GM19468 (cell line): ENCODE measurements around the gene LYRM1.
"Not testable (repeated sequence)": the region's sequence is repeated elsewhere in the genome, so short reads cannot be mapped to it uniquely, and the experiment has no call there.

ENCODE experiments used
- ATAC-seq: cut with Tn5 transposase; IDR thresholded peaks from one replicate; pipeline ENCODE4 v1.9.1; 2021; ENCODE audit warnings: mild to moderate bottlenecking, moderate library complexity, moderate number of reproducible peaks; ENCODE audit not compliant: unreplicated experiment; ENCODE audit errors: extremely low read depth

Gene LYRM1, protein sequence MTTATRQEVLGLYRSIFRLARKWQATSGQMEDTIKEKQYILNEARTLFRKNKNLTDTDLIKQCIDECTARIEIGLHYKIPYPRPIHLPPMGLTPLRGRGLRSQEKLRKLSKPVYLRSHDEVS

GRCh38 chr16:20900299-20901067, at the start of gene LYRM1, which contains the start of gene DCUN1D3:
Gene LYRM1 (plus strand): TSS chr16:20900771. CDS start chr16:20915556, 14,785 bp downstream.
Gene DCUN1D3 (minus strand): TSS chr16:20900358. CDS start chr16:20862538, 37,820 bp downstream.
- ATAC-seq, result peak; percentile 36

DNA sequence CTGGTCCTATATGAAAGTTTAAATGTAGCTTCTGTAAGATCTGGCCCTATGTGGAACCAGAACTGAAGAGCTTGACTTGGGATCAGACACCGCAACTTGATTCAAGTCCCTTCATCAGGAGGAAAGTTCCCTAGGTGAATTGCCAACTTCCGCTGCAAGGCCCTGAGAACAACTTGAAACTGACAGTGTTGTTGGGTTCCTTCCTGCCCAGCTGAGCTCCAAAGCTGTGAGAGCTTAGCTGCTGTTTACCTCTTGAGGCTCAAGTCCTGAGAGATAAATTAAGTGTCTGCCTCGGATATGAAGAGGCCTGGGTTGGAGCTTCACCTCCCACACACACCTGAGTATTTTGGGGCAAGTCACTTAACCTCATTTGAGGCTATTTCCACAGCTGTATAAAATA, 49.6 kb upstream of the LYRM1 start:
- ATAC-seq, result no peak

DNA sequence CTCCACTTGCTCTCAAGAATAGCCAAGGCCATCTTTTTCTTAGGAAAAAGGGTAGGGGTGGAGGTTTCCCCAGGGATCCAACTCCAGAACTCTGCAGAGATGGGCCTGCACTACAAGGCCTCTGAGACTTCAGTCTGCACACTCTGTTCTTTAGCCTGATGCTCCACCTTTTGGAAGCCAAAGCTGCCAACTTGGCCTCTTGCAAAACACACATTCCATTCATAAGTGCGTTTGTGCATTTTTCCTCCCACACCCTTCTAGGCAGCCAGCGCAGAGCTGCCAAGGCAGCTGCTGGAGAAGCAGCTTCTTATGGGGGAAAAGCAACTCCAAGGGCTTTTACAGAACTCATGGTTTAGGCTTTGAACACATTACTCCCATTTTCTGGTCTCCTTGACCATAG, 49.0 kb upstream of the LYRM1 start:
- no peak for ATAC-seq

GRCh38 chr16:20853143-20853542, 47.4 kb upstream of the LYRM1 start:
- ATAC-seq, result no peak

DNA sequence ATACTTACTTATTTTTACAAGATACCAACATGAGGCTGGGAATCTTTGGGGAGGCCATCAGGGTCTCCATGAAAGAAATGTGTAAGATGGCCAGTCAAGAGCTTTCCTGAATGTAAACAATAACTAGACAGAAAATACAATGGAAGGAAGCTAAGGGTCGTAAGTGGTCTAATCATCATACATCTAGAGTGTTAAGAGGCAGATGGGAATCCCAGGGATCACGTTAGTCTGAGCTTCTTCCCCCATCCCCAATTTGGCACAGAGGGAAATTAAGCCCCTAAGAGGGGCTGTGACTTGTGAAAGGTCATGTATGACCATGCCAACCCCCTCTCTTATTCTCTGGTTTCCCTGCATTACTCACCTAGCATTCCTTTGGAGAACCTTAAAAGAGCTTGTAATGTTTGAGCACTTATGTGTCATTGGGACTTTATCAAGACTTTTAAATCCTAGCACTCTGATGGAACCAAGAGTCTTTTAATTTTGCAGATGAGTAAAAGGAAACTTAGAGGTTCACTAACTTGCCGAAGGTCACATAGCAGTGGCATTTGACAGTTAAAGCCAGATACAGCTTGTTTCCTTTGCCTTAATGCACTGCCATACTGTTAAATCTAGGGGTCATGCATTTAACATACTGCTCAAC, 46.5 kb upstream of the LYRM1 start:
- ATAC-seq, result no peak

- ATAC-seq, result no peak
Observed at GRCh38 chr16:20854963-20855362, 45.6 kb upstream of the LYRM1 start.

GRCh38 chr16:20857281-20857680, 43.3 kb upstream of the LYRM1 start:
- ATAC-seq, result no peak

DNA sequence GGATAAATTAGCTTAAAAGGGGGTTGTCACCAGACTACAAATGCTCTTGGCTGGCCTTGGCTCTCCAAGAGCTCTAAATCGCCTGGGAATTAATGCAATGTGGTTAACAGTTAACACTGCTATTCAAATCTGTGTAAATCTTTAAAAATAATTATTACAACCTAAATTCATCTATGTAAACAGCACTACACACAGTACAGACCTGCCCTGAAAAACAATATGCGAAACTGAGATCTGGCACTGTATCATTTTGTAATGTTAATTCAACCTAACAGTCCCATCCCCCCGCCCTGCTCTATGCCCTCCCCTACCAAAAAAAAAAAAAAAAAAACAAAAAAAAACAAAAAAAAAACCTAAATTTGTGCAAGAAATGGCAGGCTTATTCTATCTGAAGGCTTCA, 41.3 kb upstream of the LYRM1 start:
- no peak for ATAC-seq

- ATAC-seq, result no peak
Observed at GRCh38 chr16:20859699-20860098, 40.9 kb upstream of the LYRM1 start.

GRCh38 chr16:20860361-20860760, 40.2 kb upstream of the LYRM1 start:
- ATAC-seq, result no peak

DNA sequence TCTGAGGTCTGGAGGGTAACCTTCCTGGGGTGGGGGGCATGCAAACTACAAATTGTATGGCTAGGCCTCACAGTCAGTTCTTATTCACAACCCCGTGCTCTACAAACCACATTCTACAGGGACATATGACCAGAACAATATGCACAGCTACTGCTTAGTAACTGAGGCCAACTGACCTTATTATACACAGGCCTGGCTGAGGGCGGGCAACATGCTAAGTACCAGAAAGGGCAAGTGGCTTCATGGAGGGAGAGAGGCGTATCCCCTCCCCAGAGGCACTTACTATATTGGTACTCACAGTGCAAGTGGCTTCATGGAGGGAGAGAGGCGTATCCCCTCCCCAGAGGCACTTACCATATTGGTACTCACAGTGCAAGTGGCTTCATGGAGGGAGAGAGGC, 39.6 kb upstream of the LYRM1 start:
- not testable (repeated sequence) for ATAC-seq

DNA sequence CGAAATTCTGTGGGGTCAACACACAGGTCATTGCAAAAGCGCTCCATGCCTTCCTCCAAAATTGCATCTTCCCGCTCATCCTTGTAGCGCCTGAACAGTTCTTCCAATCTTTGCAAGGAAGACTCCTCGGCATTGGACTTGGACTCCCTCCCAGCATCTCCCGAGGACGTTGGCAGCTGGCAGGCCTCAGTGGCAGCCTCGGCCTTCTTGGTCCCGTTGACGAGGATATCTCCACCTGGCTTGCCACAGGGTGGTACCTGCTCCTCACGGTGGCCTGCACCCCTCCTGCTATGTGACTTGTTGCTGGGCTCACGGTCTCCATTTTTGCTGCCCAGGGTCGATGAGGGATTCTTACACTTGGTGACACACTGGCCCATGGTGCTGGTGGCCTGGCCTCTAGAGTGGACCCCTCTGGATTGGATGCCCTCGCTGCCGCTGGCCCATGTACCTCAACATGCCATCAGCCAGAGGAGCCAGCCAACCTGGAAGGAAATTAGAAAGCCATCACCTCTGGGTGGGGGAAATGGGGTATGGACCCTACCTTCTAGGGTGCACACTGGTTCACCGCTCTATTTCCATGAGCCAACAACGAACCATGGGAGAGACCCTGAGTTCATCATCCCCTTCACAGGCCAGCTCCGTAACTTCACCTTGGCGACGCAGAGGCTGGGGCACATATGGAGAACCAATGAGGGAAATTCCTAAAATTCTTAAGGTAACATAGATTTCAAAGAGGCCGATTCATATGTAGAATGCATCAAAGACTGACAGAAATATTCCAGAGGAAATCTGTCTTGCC, 38.2 kb upstream of the LYRM1 start:
- ATAC-seq, result no peak

GRCh38 chr16:20864376-20864775, 36.2 kb upstream of the LYRM1 start:
- not testable (repeated sequence) for ATAC-seq

DNA sequence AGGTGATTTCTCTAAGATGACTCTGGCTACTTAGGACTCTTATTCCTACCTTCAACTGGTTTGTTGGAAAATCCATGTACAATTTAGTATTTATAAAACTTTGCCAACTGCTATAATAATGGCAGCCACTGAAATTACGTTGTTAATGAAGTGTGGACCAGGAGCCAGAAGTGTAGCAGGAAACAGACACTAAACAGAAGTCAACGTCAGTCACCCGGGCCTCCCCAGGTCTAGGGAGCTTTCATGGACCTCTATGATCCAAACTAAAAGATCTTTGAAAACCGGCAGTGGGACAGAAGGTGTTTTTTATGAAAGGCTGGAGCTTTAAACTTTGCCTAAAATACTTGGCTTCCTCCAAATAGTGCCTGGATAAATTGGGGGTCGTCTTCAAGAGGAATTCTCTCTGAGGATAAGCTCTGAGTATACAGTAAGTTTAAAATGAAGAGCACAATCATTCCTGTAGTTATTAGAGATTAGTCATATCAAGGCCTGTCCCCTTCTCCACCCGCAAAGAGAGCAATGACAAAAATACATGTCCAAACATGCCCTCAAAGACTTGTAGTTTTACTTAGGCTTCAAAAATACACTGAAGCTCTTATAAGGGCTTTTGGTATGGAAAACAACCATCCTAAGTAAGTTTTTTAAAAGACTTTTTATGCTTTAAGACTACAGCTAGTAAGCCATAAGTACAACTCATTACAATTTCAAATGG, 35.0 kb upstream of the LYRM1 start:
- no peak for ATAC-seq

DNA sequence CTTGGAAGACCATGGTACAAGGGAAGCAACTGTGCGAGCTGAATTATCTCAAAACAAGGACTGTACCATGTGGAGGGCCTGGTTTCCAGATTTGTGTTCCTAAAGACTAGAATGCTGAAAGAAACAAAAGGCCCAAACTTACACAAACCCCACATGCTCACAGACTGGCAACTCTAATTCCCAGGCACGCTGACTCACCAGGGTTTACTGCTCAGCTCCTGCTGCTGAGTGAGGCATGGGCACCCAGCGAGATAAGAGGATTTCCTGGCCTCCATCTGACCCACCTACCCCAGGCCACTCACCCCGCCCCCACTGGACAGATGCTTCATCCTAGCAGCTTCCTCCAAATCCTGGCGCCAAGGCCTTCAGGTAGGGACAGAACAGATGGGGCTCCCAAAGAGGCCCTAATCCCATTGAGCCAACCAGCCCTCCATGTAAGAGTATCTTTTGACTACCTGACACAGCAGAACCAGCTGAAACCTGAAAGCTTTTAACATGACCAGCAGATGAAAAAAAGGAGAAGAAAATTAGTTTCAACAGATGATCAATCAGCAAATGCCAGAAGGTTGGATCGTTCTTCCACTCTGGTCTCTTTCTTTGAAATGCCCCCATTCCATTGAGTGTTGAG, 34.3 kb upstream of the LYRM1 start:
- no peak for ATAC-seq

GRCh38 chr16:20866801-20867200, 33.8 kb upstream of the LYRM1 start:
- no peak for ATAC-seq

DNA sequence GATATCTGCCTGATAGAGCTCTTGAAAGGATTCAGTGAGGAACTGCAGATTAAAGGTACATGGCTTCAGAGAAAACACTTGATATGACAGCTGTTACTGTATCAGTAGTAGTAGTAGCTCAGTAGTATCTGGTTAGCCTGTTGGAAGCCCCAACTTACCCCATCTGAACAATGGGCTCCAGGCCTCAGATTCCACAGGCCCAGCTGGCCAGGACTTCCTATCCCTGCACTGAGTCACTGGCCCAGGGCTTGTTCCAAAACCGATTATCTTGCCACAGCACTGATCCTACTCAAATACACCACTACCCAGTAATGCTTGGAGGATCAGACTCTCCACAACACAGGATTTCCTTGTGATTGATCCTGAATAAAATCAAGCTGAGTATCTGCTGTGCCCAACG, 33.0 kb upstream of the LYRM1 start:
- no peak for ATAC-seq

GRCh38 chr16:20868890-20869289, 31.7 kb upstream of the LYRM1 start:
- ATAC-seq, result no peak

- ATAC-seq, result no peak
Observed at GRCh38 chr16:20870122-20870820, 30.3 kb upstream of the LYRM1 start.
